Parathyroid adenoma (tissue), 2 donors: ENCODE results near the gene VAV1.

Source experiments
- H2AFZ ChIP-seq: fragments of 300-600 bp; sonication (generic); one replicate; pipeline ENCODE4 v1.7.0; 2017; ENCODE audit warnings: antibody characterized with exemption, mild to moderate bottlenecking
- H3K27ac ChIP-seq: fragments of 300-600 bp; sonication (generic); one replicate; pipeline ENCODE4 v1.7.0; 2017
- H3K27me3 ChIP-seq: fragments of 300-600 bp; sonication (generic); one replicate; pipeline ENCODE4 v1.7.0; 2017; ENCODE audit warnings: low read length; ENCODE audit not compliant: control insufficient read depth, insufficient read depth
- H3K36me3 ChIP-seq: fragments of 300-600 bp; sonication (generic); one replicate; pipeline ENCODE4 v1.7.0; 2017; ENCODE audit warnings: low read length; ENCODE audit not compliant: control insufficient read depth, insufficient read depth
- H3K4me1 ChIP-seq: fragments of 300-600 bp; sonication (generic); one replicate; pipeline ENCODE4 v1.7.0; 2017; ENCODE audit warnings: control low read depth
- H3K4me2 ChIP-seq: fragments of 300-600 bp; sonication (generic); one replicate; pipeline ENCODE4 v1.7.0; 2017; ENCODE audit warnings: low read length
- H3K4me3 ChIP-seq: fragments of 300-600 bp; sonication (generic); one replicate; pipeline ENCODE4 v1.7.0; 2017; ENCODE audit warnings: low read depth, low read length
- H3K79me2 ChIP-seq: fragments of 300-600 bp; sonication (generic); one replicate; pipeline ENCODE4 v1.7.0; 2017; ENCODE audit warnings: control low read depth
- H3K9ac ChIP-seq: fragments of 300-600 bp; sonication (generic); one replicate; pipeline ENCODE4 v1.7.0; 2017; ENCODE audit warnings: mild to moderate bottlenecking
- H3K9me3 ChIP-seq: fragments of 300-600 bp; sonication (generic); one replicate; pipeline ENCODE4 v1.7.0; 2017; ENCODE audit warnings: low read length; ENCODE audit not compliant: control insufficient read depth
- TF ChIP-seq, protein P1 (sequence below): fragments of 300-600 bp; sonication (generic); IDR thresholded peaks from one replicate; pipeline ENCODE4 v1.7.0; 2017; ENCODE audit warnings: antibody characterized with exemption, mild to moderate bottlenecking
- donor health status: primary hyperparathyroidism.

Gene VAV1

DNA sequence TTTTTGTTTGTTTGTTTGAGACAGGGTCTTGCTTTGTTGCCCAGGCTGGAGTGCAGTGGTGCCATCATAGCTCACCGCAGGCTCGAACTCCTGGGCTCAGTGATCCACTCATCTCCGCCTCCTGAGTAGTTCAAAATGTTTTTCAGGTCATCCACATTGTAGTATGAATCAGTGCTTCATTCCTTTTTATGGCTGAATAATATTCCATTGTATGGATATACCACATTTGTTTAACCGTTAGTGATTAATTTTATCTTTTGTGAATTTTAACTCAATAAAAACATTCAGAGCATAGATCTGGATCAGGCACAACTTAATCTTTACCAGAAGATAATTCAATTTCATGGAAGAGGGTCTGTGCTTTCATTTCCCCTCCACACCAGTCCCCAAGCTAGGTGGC is 47.7 kb downstream of the VAV1 start:
- TF ChIP-seq, protein P1, sequence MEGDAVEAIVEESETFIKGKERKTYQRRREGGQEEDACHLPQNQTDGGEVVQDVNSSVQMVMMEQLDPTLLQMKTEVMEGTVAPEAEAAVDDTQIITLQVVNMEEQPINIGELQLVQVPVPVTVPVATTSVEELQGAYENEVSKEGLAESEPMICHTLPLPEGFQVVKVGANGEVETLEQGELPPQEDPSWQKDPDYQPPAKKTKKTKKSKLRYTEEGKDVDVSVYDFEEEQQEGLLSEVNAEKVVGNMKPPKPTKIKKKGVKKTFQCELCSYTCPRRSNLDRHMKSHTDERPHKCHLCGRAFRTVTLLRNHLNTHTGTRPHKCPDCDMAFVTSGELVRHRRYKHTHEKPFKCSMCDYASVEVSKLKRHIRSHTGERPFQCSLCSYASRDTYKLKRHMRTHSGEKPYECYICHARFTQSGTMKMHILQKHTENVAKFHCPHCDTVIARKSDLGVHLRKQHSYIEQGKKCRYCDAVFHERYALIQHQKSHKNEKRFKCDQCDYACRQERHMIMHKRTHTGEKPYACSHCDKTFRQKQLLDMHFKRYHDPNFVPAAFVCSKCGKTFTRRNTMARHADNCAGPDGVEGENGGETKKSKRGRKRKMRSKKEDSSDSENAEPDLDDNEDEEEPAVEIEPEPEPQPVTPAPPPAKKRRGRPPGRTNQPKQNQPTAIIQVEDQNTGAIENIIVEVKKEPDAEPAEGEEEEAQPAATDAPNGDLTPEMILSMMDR = no peak
- Histone ChIP-seq H3K4me3 (no peak overlapping the region), H3K4me1 (no peaks in the 10 kb centered on the region), H3K27ac (no peak overlapping the region), H3K79me2 (no peaks in the 10 kb centered on the region), H2AFZ (no peak overlapping the region), H3K4me2 (no peak overlapping the region), H3K9ac (no peak overlapping the region), H3K36me3 (no peaks in the 10 kb centered on the region), H3K9me3 (no peaks in the 10 kb centered on the region), H3K27me3 (no peaks in the 10 kb centered on the region)

GRCh38 chr19:6821639-6822310 is 49.3 kb downstream of the VAV1 start:
- Histone ChIP-seq H3K9ac (no peak overlapping the region), H3K4me2 (no peak overlapping the region), H3K79me2 (no peaks in the 10 kb centered on the region), H3K36me3 (no peaks in the 10 kb centered on the region), H3K27me3 (no peaks in the 10 kb centered on the region), H3K4me1 (no peaks in the 10 kb centered on the region), H3K4me3 (no peak overlapping the region), H3K9me3 (no peaks in the 10 kb centered on the region), H2AFZ (no peak overlapping the region), H3K27ac (no peak overlapping the region)
- TF ChIP-seq, protein P1 = no peak

DNA sequence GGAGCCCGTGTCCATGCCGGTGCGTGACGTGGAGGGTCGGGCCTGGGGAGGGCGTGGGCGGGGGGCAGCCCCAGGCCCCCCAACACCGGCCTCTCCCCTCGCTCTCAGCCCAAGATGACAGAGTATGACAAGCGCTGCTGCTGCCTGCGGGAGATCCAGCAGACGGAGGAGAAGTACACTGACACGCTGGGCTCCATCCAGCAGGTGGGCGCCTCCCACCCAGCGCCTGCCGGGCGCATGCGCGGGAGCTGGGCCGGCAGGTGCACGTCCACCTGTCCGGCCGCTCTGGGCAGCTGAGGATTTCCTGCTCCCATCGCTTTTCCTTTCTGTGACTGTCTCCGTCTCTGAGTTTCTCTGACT is 49.8 kb downstream of the VAV1 start:
- H3K27me3 ChIP-seq = no peaks in the 10 kb centered on the region
- no peak overlapping the region for H3K4me2 ChIP-seq
- no peaks in the 10 kb centered on the region for H3K4me1 ChIP-seq
- no peak overlapping the region for H3K9ac ChIP-seq
- no peaks in the 10 kb centered on the region for H3K9me3 ChIP-seq
- no peak overlapping the region for H3K4me3 ChIP-seq
- no peak overlapping the region for H2AFZ ChIP-seq
- no peaks in the 10 kb centered on the region for H3K79me2 ChIP-seq
- no peak overlapping the region for H3K27ac ChIP-seq
- H3K36me3 ChIP-seq = no peaks in the 10 kb centered on the region
- TF ChIP-seq, protein P1 = no peak

DNA sequence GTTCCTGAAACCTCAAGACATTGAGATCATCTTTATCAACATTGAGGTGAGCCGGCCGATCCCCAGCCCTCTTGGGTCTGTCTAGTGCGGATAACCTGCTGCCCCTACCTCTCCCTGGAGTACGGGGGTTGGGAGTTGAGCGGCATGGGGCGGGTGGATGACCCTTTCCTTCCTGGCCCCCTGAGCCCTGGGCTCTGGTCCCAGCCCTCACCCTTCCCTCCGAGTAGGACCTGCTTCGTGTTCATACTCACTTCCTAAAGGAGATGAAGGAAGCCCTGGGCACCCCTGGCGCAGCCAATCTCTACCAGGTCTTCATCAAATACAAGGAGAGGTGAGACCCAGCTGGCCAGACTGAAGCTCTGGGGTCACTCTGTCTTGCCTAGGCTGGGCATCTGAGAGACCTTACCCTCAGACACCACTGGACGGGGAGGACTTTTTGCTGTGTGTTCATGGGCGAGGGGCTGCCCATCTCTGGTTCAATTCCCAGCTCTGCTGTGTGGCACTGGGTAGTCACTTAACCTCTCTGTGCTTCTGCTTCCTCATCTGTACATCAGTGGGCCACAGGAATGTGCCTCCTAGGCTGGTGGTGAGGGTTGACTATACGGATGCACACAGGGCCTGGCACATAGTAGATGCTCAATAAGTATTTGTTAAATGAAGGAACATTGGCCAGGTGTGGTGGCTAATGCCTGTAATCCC is 52.7 kb downstream of the VAV1 start:
- H3K79me2 ChIP-seq = no peaks in the 10 kb centered on the region
- no peaks in the 10 kb centered on the region for H3K27me3 ChIP-seq
- no peak overlapping the region for H3K4me2 ChIP-seq
- H3K4me1 ChIP-seq = peaks cover 2% of the 10 kb centered on the region
- no peak overlapping the region for H2AFZ ChIP-seq
- no peaks in the 10 kb centered on the region for H3K36me3 ChIP-seq
- H3K9ac ChIP-seq = no peak overlapping the region
- H3K4me3 ChIP-seq = no peak overlapping the region
- no peak overlapping the region for H3K27ac ChIP-seq
- TF ChIP-seq, protein P1 = no peak
- no peaks in the 10 kb centered on the region for H3K9me3 ChIP-seq
